UCSD-AML1 (cell line): Measurements from ENCODE around the gene MEAK7.

Experiments used
- DNase-seq: peaks from one replicate; lab custom pipeline; 2025; ENCODE audit not compliant: unreplicated experiment; lab: John Stamatoyannopoulos, UW

MEAK7 gene

GRCh38 chr16:84504420-84505248, at the start of gene MEAK7:
TSS of gene MEAK7 (minus strand) at chr16:84504659. CDS start at chr16:84498086, 6,573 bp downstream.
- DNase-seq = peak; percentile 98

- DNase-seq = no peak
Observed at GRCh38 chr16:84553873-84554399, 49.5 kb upstream of the MEAK7 start.

- DNase-seq = no peak
Observed at GRCh38 chr16:84552135-84552534, 47.7 kb upstream of the MEAK7 start.

- DNase-seq = no peak
Observed at GRCh38 chr16:84550096-84550495, 45.6 kb upstream of the MEAK7 start.

GRCh38 chr16:84548971-84549844, 44.7 kb upstream of the MEAK7 start:
- peak; percentile 73 for DNase-seq

- DNase-seq = no peak
Observed at GRCh38 chr16:84548508-84548907, 44.0 kb upstream of the MEAK7 start.

- DNase-seq = no peak
Observed at GRCh38 chr16:84547546-84548061, 43.1 kb upstream of the MEAK7 start.

- no peak for DNase-seq
Observed at GRCh38 chr16:84546669-84547545, 42.4 kb upstream of the MEAK7 start.

GRCh38 chr16:84545114-84545737, 40.8 kb upstream of the MEAK7 start:
- DNase-seq = no peak

- peak; percentile 65 for DNase-seq
Observed at GRCh38 chr16:84544031-84544773, 39.7 kb upstream of the MEAK7 start.

- no peak for DNase-seq
Observed at GRCh38 chr16:84543253-84543652, 38.8 kb upstream of the MEAK7 start.

GRCh38 chr16:84541999-84542817, 37.7 kb upstream of the MEAK7 start:
- DNase-seq = no peak

- DNase-seq = no peak
Observed at GRCh38 chr16:84540194-84540593, 35.7 kb upstream of the MEAK7 start.

- DNase-seq = no peak
Observed at GRCh38 chr16:84538222-84538840, 33.9 kb upstream of the MEAK7 start.

- no peak for DNase-seq
Observed at GRCh38 chr16:84537491-84538151, 33.2 kb upstream of the MEAK7 start.

GRCh38 chr16:84535851-84536250, 31.4 kb upstream of the MEAK7 start:
- no peak for DNase-seq

- no peak for DNase-seq
Observed at GRCh38 chr16:84535408-84535807, 30.9 kb upstream of the MEAK7 start.

GRCh38 chr16:84534815-84535214, 30.4 kb upstream of the MEAK7 start:
- DNase-seq = no peak
